HG03095 (cell line): Measurements from ENCODE around the gene SPI1.

Experiments used
- ATAC-seq: cut with Tn5 transposase; IDR thresholded peaks from one replicate; pipeline ENCODE4 v1.9.1; 2021; ENCODE audit warnings: moderate library complexity; ENCODE audit not compliant: unreplicated experiment

SPI1 gene

DNA sequence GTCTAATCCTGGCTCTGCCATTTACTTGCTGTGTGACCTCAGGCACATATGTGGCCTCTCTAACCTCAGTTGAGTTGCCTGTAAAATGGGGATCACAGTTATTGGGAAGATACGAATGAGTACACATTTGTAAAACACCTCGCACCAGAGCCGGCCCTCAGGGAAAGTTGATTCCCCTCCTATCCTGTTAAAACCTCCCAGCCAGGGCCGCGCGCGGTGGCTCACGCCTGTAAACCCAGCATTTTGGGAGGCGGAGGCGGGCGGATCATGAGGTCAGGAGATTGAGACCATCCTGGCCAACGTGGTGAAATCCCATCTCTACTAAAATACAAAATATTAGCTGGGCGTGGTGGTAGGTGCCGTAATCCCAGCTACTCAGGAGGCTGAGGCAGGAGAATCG, 18.0 kb downstream of the SPI1 start:
- ATAC-seq = no peak

DNA sequence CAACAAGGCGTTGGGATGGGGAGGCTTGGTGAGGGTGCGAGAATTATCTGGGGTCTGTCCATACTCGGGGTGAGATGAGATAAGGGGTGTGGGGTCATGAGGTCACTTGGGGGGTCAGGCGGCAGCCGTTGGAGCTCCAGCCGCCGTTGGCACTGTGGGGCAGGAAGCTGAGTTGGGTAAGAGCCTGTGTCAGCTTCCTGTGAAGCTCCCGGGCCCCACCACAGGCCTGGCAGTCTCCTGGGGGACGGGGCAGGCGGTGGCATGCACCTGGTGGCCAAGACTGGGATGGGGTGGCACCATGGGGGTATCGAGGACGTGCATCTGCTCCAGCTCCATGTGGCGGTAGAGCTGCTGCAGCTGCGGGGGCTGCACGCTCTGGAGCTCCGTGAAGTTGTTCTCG, 18.8 kb downstream of the SPI1 start:
- ATAC-seq = no peak

DNA sequence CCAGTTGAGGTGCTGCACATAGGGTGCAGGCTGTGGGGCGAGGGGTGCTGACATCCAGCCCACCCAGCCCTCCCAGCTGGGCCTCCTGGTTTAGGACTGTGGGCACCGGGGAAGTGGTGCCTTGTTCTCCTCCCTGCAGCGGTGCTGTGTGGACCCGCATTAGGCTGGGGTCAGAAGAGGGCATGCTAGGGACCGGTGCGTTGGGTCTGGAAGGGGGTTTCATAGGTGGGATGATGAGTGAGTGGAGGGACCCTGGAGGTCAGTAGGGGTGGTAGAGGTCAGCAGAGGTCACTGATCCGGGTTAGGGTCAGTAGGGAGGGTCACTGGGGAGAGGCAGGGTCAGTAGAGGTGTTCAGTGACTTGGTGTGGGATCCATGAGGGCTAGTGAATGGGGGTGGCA, 19.2 kb downstream of the SPI1 start:
- no peak for ATAC-seq

DNA sequence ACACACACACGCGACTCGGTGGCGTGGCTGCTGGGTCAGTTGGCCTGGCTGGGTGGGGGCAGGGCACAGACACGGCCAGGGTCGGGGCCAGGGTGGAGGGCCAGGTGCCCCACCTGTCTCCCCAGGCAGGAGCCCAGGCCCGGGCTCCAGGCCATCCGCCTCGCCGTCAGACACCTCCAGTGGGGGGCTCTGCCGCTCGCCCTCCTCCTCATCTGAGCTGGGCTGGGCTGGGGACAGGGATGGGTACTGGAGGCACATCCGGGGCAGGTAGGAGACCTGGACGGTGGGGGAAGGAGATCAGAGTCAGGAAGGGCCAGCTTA, 19.7 kb downstream of the SPI1 start:
- ATAC-seq = no peak

DNA sequence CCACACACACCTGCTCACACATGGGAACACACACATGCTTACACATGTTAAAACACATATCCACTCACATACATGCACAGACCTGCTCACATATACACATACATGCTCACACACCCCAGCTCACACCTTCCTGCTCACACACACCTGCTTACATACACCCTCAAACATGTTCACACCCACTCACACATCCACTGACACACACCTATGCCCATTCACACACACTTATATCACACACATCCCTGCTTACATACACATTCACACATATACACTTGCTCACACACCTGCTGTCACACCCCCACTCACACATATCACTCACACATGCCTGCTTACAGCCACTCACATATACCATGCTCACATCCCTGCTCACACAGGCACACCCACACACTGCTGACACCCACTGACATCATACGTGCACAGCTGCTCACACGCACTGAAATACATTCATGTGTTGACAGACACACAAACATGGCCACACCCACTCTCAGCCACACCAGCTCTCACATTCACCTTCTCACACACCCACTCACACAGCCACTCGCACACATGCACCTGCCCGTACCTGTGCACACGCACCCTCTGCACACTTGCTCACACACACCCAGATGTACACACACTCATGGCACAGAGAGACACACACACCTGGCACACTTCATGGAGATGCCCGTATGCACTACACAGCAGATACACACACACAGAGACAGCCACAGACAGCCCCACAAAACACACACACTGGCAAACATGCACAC, 20.2 kb downstream of the SPI1 start:
- no peak for ATAC-seq

DNA sequence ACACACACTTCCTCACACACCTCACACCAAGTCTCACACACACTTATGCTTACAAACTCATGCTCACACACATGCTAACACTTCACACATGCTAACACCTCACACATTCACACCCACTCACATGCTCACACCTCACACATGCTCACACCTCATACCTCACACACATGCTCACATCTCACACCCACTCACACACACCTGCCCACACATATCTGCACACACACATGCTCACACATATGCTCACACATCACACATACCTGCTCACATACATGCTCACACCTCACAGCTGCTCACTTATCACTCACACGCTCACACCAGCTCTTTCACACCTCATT, 21.4 kb downstream of the SPI1 start:
- no peak for ATAC-seq

DNA sequence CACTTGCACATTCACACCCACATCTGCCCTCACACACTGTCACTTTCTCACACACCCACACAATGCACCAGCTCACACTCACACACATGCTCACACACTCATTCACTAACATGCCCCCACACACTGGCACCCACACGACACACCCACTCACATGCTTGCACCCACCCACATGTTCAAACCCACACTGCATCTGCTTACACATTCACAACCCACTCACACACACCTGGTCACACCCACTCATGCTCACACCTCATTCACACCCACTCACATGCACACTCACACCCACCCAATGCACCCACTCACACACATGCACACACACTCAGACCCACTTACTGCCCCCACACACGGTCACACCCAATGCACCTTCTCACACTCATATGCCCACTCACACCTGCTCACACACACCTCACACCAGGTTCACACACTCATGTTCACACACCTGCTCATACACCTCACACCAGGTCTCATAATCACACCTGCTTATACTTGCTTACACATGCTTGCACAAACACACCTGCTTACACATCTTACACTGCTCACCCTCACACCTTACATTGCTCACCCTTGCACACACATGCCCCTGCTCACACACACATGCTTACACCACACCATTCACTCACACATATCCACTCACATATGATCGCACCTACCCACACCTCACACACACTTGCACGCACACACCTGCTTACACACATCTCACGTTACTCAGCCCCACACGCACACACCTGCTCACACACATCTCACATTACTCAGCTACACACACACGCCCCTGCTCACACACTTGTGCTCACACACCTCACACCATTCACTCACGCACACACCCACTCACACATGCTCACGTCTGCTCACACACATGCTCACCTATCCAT, 22.0 kb downstream of the SPI1 start:
- no peak for ATAC-seq

DNA sequence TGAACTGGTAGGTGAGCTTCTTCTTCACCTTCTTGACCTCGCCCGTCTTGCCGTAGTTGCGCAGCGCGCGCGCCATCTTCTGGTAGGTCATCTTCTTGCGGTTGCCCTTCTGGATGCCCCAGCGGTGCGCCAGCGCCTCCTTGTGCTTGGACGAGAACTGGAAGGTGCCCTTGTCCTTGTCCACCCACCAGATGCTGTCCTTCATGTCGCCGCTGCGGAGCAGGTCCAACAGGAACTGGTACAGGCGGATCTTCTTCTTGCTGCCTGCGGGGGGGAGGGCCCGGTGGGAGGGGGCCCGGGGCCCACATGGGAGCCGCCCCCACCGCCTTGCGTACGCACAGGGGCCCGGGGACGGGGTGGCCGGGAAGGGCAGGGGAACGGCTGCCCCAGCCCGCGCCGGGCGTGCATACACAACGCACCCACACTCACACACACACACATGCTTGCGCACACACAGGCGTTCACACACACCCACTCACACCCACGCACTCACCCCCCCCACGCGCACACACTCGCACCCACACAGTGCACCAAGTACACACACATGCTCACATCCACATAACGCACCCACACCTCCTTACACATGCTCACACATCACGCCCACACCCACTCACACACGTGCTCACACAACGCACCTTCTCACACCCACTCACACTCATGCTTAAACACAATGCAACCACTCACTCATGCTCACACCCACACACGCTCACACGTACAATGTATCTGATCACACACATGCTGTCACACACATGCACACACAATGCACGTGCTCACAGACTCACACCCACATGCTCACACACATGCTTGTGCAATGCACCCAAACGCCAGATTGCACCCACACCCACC, 22.8 kb downstream of the SPI1 start:
- no peak for ATAC-seq

DNA sequence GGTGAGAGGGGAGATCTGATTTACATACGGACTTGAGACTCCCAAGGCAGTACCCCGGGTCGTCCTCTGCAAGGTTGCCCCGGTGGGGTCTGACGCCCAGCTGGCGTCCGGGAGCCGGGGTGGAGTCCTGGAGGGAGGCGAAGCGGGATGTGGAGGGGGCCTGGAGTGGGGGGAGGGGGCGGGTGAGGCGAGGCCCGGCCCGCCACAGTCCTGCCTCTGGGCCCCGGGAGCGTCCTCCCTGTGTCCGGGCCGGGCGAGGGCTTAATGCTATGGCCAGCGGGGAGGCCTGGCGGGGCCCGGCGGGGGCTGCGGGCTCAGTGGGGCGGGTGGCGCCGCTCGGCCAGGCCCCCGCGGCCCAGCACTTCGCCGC, 23.4 kb downstream of the SPI1 start:
- no peak for ATAC-seq

DNA sequence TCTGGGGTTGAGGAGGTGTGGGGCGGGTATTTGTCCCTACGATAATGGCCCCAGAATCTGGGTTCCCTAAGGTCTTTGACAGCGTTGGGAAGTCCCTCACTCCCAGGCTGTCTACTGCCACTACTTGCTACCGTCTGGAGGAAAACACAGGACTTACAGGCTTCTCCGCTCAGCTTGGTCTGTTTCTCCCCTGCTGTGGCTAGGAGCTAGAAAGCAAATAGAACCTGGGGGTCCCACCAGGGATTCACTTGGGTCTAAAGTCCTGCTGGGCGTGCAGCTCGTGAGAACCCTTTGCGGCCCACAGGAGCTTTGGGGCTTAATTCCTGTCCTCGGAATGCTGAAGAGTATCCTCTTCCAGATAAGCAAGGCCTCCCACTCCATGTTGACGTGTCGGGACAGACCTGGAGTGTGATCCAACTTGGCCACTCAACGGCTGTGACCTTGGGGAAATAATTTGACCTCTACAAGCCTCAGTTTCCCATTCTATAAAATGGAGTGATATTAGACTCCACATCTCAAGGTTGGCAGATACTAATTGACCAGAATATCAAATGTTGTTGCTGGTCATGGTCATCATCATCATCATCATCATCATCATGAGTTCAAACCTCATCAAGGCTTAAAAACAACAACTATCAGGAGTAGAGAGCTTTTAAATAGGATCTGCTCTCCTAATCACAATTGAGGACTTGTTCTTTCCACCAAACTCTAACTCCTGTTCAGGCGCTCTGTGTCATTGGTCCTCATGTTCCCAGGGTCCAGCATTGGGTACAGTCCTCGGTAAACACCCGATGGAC, 24.2 kb downstream of the SPI1 start:
- no peak for ATAC-seq

DNA sequence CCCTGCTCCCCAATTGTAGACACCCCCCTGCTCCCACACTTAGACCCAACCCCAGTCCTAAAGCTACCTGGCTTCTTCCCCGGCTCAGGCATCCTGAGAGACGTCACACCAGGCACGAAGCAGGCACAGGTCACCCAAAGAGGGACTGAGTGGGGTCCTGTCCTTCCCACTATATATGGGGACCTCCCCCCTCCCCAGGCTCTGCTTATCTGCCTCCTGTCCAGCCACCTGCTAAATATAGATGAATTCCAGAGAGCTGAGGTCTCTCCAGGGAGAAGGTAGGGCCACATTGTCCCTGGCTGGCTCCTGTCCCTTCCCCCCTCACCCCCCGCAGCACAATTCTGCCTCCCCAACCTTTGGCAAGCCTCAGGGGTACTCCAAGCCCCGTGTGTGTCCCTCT, 25.8 kb downstream of the SPI1 start, which contains the start of gene MYBPC3:
Gene MYBPC3 (minus strand): TSS at position 147 of the 400 bp plus-strand sequence. CDS start 55 bp downstream, at position 92.
- no peak for ATAC-seq

DNA sequence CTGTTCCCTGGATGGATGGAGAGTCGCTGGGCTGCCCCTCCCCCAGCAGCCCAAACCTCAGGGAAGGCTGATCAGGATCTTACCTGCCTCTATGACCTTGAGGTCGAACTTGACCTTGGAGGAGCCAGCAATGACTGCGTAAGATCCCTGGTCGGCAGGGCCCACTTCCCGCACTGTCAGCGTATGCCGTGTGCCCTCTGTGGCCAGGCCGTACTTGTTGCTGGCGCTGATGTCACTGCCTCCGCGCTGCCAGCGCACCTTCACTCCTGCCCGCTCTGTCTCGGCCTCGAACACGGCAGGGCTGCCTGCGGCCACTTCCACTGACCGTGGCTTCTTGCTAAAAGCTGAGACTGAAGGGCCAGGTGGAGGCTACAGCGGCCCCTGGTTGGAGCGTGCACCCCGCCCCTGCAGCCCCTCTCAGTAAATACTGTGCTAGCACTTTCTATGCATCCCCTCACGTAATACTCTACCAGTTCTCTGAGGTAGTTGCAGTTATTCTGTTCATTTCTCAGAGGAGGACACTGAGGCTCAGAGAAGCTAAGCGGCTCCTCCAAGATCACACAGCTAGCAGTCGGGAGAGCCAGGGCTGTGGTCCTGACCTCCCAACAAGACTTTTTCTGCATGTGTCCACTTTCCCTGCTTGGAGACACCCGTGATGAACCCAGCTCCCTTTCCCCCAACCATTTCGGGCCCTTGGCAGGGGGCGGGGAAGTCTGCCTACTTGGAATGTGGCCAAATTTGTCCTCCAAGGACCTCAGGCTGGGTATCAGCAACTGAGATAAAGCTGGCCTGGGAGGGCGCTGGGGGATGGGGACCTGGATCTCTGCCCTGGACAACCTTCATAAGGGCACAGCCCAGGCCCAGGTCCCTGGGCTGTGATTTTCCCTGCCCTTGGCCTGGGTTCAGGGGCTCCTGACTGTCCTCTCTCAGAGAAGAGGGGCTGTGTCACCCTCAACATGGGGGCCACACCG, 26.9 kb downstream of the SPI1 start:
- ATAC-seq = no peak

DNA sequence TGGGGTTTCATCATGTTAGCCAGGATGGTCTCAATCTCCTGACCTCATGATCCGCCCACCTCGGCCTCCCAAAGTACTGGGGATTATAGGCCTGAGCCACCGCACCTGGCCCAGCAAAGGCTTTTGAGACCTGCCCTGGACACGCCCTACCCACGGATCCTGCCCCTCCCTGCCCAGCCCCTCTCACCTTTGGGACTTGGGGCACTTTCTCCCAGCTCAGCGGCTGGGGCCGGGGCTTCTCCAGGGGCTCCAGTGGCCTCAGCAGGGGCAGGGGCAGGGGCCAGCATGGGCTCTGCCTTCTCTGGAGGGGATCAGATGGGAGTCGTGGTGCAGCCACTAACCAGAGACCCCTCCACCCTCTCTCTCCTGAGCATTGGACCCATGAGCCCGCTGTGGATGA, 28.0 kb downstream of the SPI1 start:
- no peak for ATAC-seq

DNA sequence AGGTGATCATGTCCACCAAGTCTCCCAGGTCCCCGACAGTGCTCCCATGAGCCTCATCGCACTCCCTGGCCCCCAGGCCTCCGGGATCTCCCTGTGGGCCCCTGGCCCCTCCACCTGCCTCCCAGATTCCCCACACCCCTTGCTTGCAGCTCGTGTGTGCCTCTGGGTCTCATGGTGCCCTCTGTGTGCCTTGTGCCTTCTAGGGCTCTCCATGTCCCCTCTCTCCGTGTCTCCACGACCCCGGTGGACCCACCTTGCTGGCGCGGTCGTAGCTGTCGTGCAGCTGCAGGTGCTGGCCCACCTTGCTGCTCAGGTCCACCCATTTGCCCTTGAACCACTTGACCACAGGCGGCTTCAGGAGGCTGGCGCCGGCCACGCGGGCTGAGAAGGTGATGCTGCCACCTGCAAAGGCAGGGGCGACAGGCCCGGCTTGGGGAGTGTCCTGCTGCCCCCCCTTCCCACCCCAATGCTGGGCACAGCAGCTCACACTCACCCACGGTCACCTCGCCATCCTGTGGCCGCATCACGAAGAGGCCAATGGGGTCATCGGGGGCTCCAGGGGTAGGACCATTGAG, 28.7 kb downstream of the SPI1 start:
- no peak for ATAC-seq

DNA sequence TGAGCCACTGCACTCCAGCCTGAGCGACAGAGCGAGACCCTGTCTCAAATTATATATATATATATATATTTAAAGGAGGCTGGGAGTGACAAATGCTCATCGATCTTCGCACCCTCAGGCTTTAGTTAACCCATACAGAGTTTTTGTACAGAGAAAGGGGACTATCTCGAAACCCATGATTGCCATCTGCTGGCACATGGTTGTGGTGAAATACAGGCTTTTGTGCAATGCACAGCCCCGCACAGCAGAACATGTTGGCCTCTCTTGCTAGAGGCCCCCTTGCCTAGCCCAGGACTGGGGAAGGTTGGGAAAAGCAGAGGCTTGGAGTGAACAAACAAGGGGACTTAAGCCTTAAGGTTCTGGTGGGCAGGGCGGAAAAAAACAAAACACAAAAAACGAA, 29.5 kb downstream of the SPI1 start:
- ATAC-seq = no peak

DNA sequence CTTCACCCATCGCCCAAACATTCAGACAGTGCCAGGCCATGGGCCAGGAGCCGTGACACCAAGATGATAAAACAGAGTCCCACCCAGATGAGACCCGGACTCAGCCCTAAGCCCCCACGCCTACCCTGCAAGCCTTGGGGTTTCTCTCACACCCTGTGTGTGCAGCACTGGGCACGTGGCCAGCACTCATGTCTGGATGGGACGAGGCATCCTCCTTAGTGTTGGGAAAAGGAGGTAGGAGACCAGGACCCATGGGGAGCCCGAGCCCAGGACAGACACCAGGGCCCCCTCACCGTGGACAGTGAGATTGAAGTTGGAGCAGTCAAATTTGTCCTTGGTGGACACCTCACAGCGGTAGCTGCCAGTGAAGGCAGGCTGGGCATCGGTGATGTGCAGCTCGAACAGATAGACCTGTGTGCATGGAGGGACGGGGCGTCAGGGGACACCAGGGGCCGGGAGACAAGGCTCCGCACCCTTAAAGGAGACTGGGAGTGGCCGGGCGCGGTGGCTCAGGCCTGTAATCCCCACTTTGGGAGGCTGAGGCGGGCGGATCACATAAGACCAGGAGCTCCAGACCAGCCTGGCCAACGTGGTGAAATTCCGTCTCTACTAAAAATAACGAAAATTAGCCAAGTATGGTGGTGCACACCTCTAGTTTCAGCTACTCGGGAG, 30.1 kb downstream of the SPI1 start:
- ATAC-seq = no peak

DNA sequence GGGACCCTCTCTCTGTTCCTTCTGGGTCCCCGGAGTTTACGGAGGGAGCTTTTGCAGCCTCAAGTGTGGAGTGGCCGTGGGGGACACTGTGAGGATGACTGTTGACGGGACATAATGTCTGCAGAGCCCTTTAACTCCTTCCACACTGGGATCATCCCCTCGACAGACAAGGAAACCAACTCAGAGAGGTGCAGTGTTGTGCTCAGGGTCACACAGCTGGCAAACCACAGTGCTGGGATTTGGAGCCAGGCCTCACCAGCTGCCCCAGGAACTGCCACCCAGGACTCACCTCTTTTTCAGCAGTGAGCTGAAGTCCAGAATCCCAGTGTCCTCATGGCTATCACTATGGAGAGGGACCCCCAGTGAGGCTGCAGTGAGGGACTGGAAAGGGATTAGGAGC, 31.2 kb downstream of the SPI1 start:
- no peak for ATAC-seq

DNA sequence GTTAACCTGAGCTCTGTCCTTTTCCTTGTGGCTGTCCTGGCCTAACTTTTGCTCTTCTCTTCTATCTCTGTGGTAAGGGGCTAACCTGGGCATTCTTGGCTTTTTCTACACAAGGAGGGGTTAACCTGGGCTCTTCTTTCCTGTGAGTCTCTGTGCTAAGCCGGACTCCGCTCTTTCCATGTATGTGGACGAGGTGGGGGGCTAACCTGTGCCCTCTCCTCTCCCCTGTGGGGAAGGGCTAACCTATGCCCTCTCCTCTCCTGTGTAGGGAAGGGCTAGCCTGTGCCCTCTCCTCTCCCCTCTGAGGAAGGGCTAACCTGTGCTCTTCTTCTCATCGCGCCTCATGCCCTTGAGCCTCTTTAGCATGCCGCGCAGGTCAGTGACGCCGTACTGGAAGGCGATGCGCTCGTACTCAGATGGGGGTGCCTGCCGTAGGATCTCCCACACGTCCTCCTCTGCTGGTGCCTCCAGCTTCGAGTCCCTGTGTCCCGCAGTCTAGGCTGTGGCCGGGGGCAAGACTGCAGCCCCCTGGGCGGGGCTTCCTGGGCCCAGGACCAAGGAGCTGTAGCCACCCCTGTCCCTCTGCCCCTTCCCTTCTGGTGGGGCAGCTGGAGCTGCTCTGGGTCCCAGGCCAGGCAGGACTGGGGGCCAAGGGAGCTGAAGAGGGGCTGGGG, 32.3 kb downstream of the SPI1 start:
- ATAC-seq = no peak
